ENCODE measurements around the gene FXYD6. TPM values are rescaled to one million over a fixed set of nuclear protein-coding genes. Genes with fewer than 3 reads are reported as not detected.

FXYD6 gene
- total RNA-seq, 2 experiments from 2014 or later = not detected

- DNase-seq = peak; percentile 5
- ChIA-PET POLR2A (interaction anchor here (0.8 kb wide), 1 partner anchor 220 kb away, joined by 4 read pairs; no protein-coding TSS in a partner anchor), CTCF (interaction anchor here (1.4 to 3.9 kb wide), 3 partner anchors 9 to 115 kb away, joined by 3 to 19 read pairs (median 3); no protein-coding TSS in a partner anchor)
- Mint-ChIP-seq H3K27ac (no peak overlapping the region), H3K4me1 (peaks cover 38% of the 10 kb centered on the region), H3K9me3 (no peaks in the 10 kb centered on the region), H3K4me3 (no peak overlapping the region), H3K27me3 (peaks cover 6% of the 10 kb centered on the region), H3K36me3 (ENCODE audit: low read depth) (no peaks in the 10 kb centered on the region)
Observed at GRCh38 chr11:117831661-117832415, 44.6 kb downstream of the FXYD6 start.

GRCh38 chr11:117830674-117831351, 45.6 kb downstream of the FXYD6 start:
- peak; percentile 16 for DNase-seq
- Mint-ChIP-seq H3K36me3 (ENCODE audit: low read depth) (no peaks in the 10 kb centered on the region), H3K27ac (peak overlapping the region; percentile 14), H3K9me3 (no peaks in the 10 kb centered on the region), H3K4me3 (no peak overlapping the region), H3K27me3 (no peaks in the 10 kb centered on the region), H3K4me1 (peaks cover 41% of the 10 kb centered on the region)
- ChIA-PET POLR2A (no interaction called here), CTCF (interaction anchor here (0.9 to 1.5 kb wide), 3 partner anchors 13 to 114 kb away, joined by 3 read pairs; no protein-coding TSS in a partner anchor)

DNA sequence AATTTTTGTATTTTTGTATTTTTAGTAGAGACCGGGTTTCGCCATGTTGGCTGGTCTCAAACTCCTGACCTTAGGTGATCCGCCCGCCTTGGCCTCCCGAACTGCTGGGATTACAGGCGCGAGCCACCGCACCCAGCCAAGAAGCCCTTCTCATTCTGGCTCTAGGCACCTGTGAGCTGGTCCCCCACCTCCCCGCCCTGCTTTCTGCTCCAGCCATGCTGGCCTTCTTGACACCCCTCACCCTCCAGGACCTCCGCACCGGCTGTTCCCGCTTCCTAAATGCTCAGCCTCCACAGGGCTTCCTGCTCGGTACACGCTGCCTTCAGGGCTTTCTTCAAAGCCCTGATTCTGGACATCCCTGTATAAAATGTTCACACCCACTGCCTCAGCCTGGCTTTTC, 46.4 kb downstream of the FXYD6 start:
- Mint-ChIP-seq H3K27ac (no peak overlapping the region), H3K27me3 (no peaks in the 10 kb centered on the region), H3K4me3 (no peak overlapping the region), H3K36me3 (ENCODE audit: low read depth) (no peaks in the 10 kb centered on the region), H3K4me1 (peaks cover 41% of the 10 kb centered on the region), H3K9me3 (no peaks in the 10 kb centered on the region)
- CTCF ChIA-PET = interaction anchor here (0.9 to 3.0 kb wide), 4 partner anchors 13 to 223 kb away, joined by 3 to 17 read pairs (median 3); no protein-coding TSS in a partner anchor
- POLR2A ChIA-PET = interaction anchor here (2.4 to 3.2 kb wide), 2 partner anchors 15 to 172 kb away, joined by 9 to 15 read pairs; no protein-coding TSS in a partner anchor
- peak; percentile 16 for DNase-seq

GRCh38 chr11:117829369-117829725, 47.1 kb downstream of the FXYD6 start:
- no peak overlapping the region for H3K27ac Mint-ChIP-seq
- H3K4me3 Mint-ChIP-seq = no peak overlapping the region

DNA sequence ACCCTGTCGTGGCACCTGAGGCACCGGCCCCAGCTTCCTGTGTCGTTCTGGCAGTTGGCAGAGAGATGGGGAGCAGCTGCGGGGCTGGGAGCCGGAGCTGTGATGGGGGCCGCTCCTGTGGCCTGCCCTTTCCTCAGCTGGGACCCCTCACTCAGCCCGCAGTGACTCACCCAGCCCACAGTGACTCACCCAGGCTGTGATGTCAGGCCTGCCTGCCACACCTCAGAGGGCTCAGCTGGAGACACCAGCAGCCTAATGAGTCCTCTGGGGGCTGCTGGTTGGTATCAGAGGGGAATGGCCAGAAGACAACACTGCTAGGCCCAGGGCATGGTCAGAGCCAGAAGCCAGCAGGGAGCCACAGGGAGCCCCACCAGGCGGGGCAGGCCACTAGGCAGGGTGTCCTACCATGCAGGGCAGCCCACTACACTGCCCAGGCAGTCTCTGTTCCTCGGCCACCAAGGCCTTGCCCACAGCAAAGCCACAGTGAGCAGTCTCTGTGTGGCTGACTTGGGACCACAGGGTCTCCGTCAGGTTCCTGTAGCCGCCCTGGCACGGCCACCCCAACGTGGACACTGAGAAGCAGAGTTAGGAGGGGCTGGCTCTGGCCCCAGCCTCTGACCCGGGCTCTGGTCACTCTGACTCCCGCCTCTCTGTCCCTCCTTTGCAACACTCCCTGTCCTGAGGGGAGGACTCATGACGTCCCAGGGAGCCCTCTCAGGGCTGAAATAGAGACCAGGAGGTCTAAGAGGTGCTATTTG, 47.7 kb downstream of the FXYD6 start:
- ChIA-PET CTCF (interaction anchor here (1.0 to 3.0 kb wide), 9 partner anchors 12 to 225 kb away, joined by 3 to 17 read pairs (median 5); no protein-coding TSS in a partner anchor), POLR2A (interaction anchor here (0.8 to 3.2 kb wide), 8 partner anchors 11 to 223 kb away, joined by 3 to 15 read pairs (median 6); no protein-coding TSS in a partner anchor)
- Mint-ChIP-seq H3K4me1 (peaks cover 53% of the 10 kb centered on the region), H3K9me3 (no peaks in the 10 kb centered on the region), H3K27me3 (no peaks in the 10 kb centered on the region), H3K4me3 (no peak overlapping the region), H3K27ac (peak overlapping the region; percentile 74), H3K36me3 (ENCODE audit: low read depth) (no peaks in the 10 kb centered on the region)
- peak; percentile 85 for DNase-seq

More at GRCh38 chr11:117829369-117829725, 47.1 kb downstream of the FXYD6 start:
- POLR2A ChIA-PET = interaction anchor here (1.3 to 3.2 kb wide), 4 partner anchors 12 to 172 kb away, joined by 6 to 15 read pairs (median 11); no protein-coding TSS in a partner anchor
- no peaks in the 10 kb centered on the region for H3K36me3 Mint-ChIP-seq (ENCODE audit: low read depth)
- CTCF ChIA-PET = interaction anchor here (1.2 to 3.0 kb wide), 2 partner anchors 43 to 224 kb away, joined by 3 to 17 read pairs; no protein-coding TSS in a partner anchor
- H3K27me3 Mint-ChIP-seq = no peaks in the 10 kb centered on the region
- no peak for DNase-seq
- H3K4me1 Mint-ChIP-seq = peaks cover 48% of the 10 kb centered on the region
- no peaks in the 10 kb centered on the region for H3K9me3 Mint-ChIP-seq

DNA sequence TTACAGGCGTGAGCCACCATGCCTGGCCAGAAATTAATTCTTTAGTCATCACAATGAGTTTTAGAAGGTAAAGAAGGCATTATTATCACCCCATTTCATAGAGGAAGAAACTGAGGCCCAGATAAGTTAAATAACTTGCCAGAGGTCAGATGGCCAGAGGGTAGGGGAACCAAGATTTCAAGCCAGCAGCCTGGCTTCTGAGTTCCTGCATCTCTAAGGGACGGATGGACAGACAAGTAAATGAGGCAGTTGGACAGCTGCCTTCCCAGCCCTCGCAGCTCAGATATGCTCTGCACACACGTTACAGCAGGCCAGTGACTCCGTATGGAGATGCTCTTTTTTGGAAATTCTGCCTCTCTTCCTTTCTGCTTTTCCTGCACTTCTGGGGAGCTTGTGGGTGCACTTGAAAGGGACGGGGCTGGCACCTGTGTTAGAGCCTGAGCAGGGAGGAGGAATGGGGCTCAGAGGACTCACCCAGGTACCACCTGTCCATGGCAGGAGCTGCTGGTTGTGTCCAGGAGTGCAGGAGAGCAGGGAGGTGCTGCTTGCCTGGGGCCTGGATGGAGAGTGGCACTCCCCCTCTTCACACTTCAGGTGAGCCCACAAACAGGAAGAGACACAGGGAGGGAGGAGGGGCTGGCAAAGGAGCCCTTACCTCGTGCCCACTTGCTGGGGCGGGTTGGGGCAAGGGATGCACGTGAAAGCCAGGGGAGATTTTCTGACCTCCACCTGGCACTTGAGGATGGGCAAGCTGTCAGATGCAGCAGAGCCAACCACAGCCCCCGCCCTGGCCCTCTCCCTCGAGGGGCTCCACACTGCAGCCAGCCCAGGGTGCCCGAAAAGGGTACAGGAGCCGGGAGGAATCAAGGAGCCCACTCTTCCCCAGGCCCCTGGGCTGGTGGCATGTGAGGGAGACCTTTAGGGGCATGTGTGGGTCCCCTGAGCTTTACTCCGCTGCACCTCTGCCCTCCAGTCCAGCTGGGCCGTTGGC, 48.6 kb downstream of the FXYD6 start:
- no peak overlapping the region for H3K27ac Mint-ChIP-seq
- ChIA-PET POLR2A (interaction anchor here (0.8 to 3.2 kb wide), 9 partner anchors 10 to 224 kb away, joined by 3 to 15 read pairs (median 6); no protein-coding TSS in a partner anchor), CTCF (interaction anchor here (1.0 to 3.0 kb wide), 10 partner anchors 11 to 226 kb away, joined by 3 to 17 read pairs (median 4); no protein-coding TSS in a partner anchor)
- H3K4me3 Mint-ChIP-seq = no peak overlapping the region
- H3K9me3 Mint-ChIP-seq = no peaks in the 10 kb centered on the region
- H3K27me3 Mint-ChIP-seq = no peaks in the 10 kb centered on the region
- peaks cover 62% of the 10 kb centered on the region for H3K4me1 Mint-ChIP-seq
- peak; percentile 22 for DNase-seq
- H3K36me3 Mint-ChIP-seq (ENCODE audit: low read depth) = no peaks in the 10 kb centered on the region

DNA sequence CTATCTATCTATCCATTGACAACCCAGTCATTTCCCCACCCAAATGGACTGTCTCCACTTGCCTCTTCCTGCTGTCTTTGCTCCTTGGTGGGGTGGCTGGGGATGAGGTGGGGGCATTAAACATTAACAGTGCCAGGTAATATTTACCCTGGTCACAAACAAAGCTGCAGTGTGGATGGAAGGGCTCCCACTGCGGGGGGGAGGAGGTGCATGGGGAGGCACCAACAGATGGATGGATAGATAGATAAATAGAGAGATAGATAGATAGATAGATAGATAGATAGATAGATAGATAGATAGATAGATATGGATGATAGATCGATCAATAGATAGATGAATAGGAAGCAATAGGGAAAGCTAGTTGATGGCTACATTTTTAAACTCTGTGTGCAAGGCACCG, 49.6 kb downstream of the FXYD6 start:
- ChIA-PET CTCF (interaction anchor here (2.3 to 2.4 kb wide), 2 partner anchors 10 to 120 kb away, joined by 7 to 15 read pairs; no protein-coding TSS in a partner anchor), POLR2A (interaction anchor here (0.6 to 3.2 kb wide), 5 partner anchors 9 to 124 kb away, joined by 3 to 15 read pairs (median 4); no protein-coding TSS in a partner anchor)
- H3K9me3 Mint-ChIP-seq = no peaks in the 10 kb centered on the region
- no peak for DNase-seq
- H3K27me3 Mint-ChIP-seq = no peaks in the 10 kb centered on the region
- peaks cover 67% of the 10 kb centered on the region for H3K4me1 Mint-ChIP-seq
- H3K4me3 Mint-ChIP-seq = no peak overlapping the region
- H3K27ac Mint-ChIP-seq = peak overlapping the region; percentile 14
- H3K36me3 Mint-ChIP-seq (ENCODE audit: low read depth) = no peaks in the 10 kb centered on the region

- Mint-ChIP-seq H3K36me3 (ENCODE audit: low read depth) (no peaks in the 10 kb centered on the region), H3K4me1 (peaks cover 66% of the 10 kb centered on the region), H3K27me3 (no peaks in the 10 kb centered on the region), H3K4me3 (no peak overlapping the region), H3K9me3 (no peaks in the 10 kb centered on the region), H3K27ac (no peak overlapping the region)
- no peak for DNase-seq
- CTCF ChIA-PET = interaction anchor here (1.0 to 3.9 kb wide), 4 partner anchors 10 to 227 kb away, joined by 3 to 32 read pairs (median 13); no protein-coding TSS in a partner anchor
- POLR2A ChIA-PET = interaction anchor here (1.0 to 2.7 kb wide), 2 partner anchors 11 to 121 kb away, joined by 3 to 9 read pairs; no protein-coding TSS in a partner anchor
Observed at GRCh38 chr11:117826190-117826570, 50.3 kb downstream of the FXYD6 start.

DNA sequence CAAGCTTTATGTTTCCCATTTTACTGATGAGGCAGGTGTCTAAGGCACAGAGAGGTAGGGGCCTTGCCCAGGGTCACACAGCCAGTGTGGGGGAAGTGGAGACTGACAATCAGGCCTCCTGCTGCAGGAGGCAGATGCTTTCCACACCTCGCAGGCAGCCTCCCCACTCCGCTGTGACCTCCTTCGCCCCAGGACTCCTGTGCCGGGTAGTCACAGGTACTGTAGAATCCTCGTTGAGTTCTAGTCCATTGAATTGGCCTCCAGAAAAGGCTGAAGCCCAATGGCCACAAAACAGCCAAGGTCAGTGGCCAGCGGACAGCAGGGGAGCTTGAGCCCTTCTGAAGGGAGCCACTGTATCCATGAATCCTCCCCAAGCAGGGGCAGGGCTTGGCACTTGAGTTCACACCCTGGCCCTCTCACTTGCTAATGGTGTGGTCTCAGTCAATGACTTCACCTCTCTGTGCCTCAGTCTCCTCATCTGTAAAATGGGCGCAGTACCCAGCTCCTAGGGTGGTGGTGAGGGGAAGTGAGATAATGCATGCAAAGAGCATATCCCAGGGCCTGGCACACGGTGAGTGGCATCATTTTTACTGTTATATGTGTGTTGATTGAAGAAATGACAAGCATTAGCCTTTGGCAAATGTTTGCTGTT, 50.8 kb downstream of the FXYD6 start:
- no peaks in the 10 kb centered on the region for H3K9me3 Mint-ChIP-seq
- no peak for DNase-seq
- no peak overlapping the region for H3K27ac Mint-ChIP-seq
- no peaks in the 10 kb centered on the region for H3K27me3 Mint-ChIP-seq
- no peak overlapping the region for H3K4me3 Mint-ChIP-seq
- H3K36me3 Mint-ChIP-seq (ENCODE audit: low read depth) = no peaks in the 10 kb centered on the region
- ChIA-PET POLR2A (interaction anchor here (0.6 to 2.7 kb wide), 3 partner anchors 10 to 228 kb away, joined by 3 to 9 read pairs (median 3); no protein-coding TSS in a partner anchor), CTCF (interaction anchor here (1.0 to 3.9 kb wide), 4 partner anchors 10 to 227 kb away, joined by 3 to 32 read pairs (median 13); no protein-coding TSS in a partner anchor)
- H3K4me1 Mint-ChIP-seq = peaks cover 61% of the 10 kb centered on the region

DNA sequence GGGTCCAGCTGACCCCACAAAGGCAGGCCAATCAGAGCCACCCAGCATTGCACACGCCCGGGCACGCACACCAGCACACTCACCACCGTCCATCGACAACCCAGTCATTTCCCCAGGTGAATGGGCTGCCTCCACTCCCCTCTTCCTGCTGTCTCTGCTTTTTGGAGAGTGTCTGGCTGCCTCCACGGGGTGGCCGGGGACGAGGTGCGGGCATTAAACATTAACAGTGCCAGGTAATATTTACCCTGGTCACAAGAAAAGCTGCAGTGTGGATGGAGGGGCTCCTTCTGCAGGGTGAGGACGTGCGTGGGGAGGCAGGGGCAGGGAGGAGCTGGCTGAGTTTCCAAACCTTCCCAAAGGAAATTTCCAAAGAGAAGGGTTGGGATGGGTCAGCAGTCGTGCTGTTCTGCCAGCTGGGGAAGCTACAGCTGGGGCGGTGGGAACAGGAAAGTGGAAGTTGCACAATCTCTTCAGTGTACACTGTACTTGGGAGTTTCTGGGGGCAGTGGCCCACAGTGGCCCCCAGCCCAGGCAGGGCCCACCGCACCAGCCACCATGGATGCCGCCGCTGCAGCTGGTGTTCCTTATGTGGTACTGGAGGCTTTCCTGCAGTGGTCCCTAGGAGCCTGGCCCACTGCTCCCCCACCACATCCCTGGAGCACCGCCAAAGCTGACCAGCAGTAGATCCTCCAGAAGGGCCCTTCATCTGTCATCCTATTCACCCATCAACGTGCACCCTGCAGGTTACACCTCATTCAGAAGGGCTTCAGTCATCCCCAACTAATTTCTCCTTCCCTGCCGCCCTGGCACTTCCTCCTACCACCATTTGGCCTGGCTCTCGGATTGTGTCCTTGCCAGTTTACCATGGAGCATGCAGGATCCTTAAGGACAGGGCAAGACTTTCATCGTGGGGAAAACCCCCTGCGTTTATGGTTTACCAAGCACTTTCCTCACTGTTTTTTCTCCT, 51.6 kb downstream of the FXYD6 start, which contains the start of gene FXYD2:
Gene FXYD2 (minus strand): TSS at position 174 of the 967 bp plus-strand sequence. CDS start 66 bp downstream, at position 108.
- Mint-ChIP-seq H3K27ac (peak within 1 kb of the TSS; percentile 26), H3K4me3 (no peak within 1 kb of the TSS), H3K27me3 (no peaks in the 10 kb centered on the region)

More for the DNA sequence above, 51.6 kb downstream of the FXYD6 start, which contains the start of gene FXYD2:
- POLR2A ChIA-PET = interaction anchor here (0.6 to 2.7 kb wide), 4 partner anchors 10 to 228 kb away, joined by 3 to 9 read pairs (median 4); no protein-coding TSS in a partner anchor
- Mint-ChIP-seq H3K9me3 (no peaks in the 10 kb centered on the region), H3K4me1 (peaks cover 54% of the 10 kb centered on the region), H3K36me3 (ENCODE audit: low read depth) (no peaks in the 10 kb centered on the region)
- DNase-seq = peak; percentile 10
- CTCF ChIA-PET = interaction anchor here (1.0 to 10.3 kb wide), 8 partner anchors 9 to 347 kb away, joined by 3 to 189 read pairs (median 13); no protein-coding TSS in a partner anchor

All from activated CD4-positive, alpha-beta memory T cell treated with anti-CD3 and anti-CD28 coated beads, Interleukin-2, amount 10 ng/mL, durations not matched to agents 7 days and 5 days (primary cell).